CD8-positive, alpha-beta memory T cell (primary cell): ENCODE data around the gene TMEM181. TPM values are rescaled to one million over a fixed set of nuclear protein-coding genes. Genes with fewer than 3 reads are reported as not detected.
"Not testable (repeated sequence)": the region's sequence is repeated elsewhere in the genome, so short reads cannot be mapped to it uniquely, and the experiment has no call there.

Source experiments
- CTCF ChIA-PET: fragments of 350-600 bp; sonication (Branson Sonifier 250); formaldehyde crosslinking; loops from one replicate; lab custom pipeline; 2021; ENCODE audit warnings: antibody characterized with exemption; lab: Charles Lee
- POLR2A ChIA-PET: fragments of 350-600 bp; sonication (Branson Sonifier 250); formaldehyde crosslinking; loops from one replicate; lab custom pipeline; 2021; ENCODE audit warnings: antibody characterized with exemption; lab: Charles Lee
- DNase-seq, 5 donors: peaks; one replicate each; pipeline versions ENCODE4 v3.0.0 to v3.0.0-alpha.2; 2020 to 2022; ENCODE audit warnings: mixed read lengths in 1 of 5
- H3K27ac ChIP-seq: one replicate; pipeline ENCODE4 v1.7.0; 2013; ENCODE audit warnings: low read depth, mild to moderate bottlenecking, low read length, moderate library complexity
- H3K27me3 ChIP-seq: 2 replicates; pipeline ENCODE4 v1.7.0; 2013; ENCODE audit warnings: low read length, mild to moderate bottlenecking; ENCODE audit not compliant: insufficient read depth, poor library complexity, severe bottlenecking
- H3K36me3 ChIP-seq: 2 replicates; pipeline ENCODE4 v1.7.0; 2013; ENCODE audit warnings: mild to moderate bottlenecking, low read length, moderate library complexity; ENCODE audit not compliant: insufficient read depth
- H3K4me1 ChIP-seq: 2 replicates; pipeline ENCODE4 v1.7.0; 2013; ENCODE audit warnings: mild to moderate bottlenecking, low read length, moderate library complexity; ENCODE audit not compliant: insufficient read depth
- H3K4me3 ChIP-seq: 2 replicates; pipeline ENCODE4 v1.7.0; 2013; ENCODE audit warnings: mild to moderate bottlenecking, low read length
- H3K9me3 ChIP-seq: 2 replicates; pipeline ENCODE4 v1.7.0; 2013; ENCODE audit warnings: mild to moderate bottlenecking, low read length
- H3K27ac Mint-ChIP-seq, 8 donors: one replicate each; pipeline ENCODE4 v1.8.0; 2020 to 2021; ENCODE audit warnings: mixed read lengths in 8 of 8, mild to moderate bottlenecking in 6 of 8, inconsistent platforms in 3 of 8, moderate library complexity in 3 of 8
- H3K27me3 Mint-ChIP-seq, 2 donors: one replicate each; pipeline ENCODE4 v1.8.0; 2020 to 2021; ENCODE audit warnings: mixed read lengths in 2 of 2, mild to moderate bottlenecking in 1 of 2, moderate library complexity in 1 of 2
- H3K36me3 Mint-ChIP-seq, 3 donors: one replicate each; pipeline ENCODE4 v1.8.0; 2020 to 2021; ENCODE audit warnings: mixed read lengths in 3 of 3, inconsistent platforms in 1 of 3, mild to moderate bottlenecking in 1 of 3
- H3K4me1 Mint-ChIP-seq, 3 donors: one replicate each; pipeline ENCODE4 v1.8.0; 2020 to 2021; ENCODE audit warnings: mixed read lengths in 3 of 3, inconsistent platforms in 1 of 3, mild to moderate bottlenecking in 1 of 3
- H3K4me3 Mint-ChIP-seq, 7 donors: one replicate each; pipeline ENCODE4 v1.8.0; 2020 to 2021; ENCODE audit warnings: mixed read lengths in 7 of 7, mild to moderate bottlenecking in 6 of 7, moderate library complexity in 4 of 7, inconsistent platforms in 2 of 7
- H3K9me3 Mint-ChIP-seq, 5 donors: one replicate each; pipeline ENCODE4 v1.8.0; 2020 to 2022; ENCODE audit warnings: mixed read lengths in 5 of 5, mild to moderate bottlenecking in 3 of 5, moderate library complexity in 2 of 5, inconsistent platforms in 1 of 5
- polyA plus RNA-seq: library from polyadenylated mRNA; unstranded; fragments of 300-500 nt; fragmentation: Illumina TruSeq; gene quantifications from one replicate; pipeline ENCODE4 v1.2.3, GENCODE V29; 2021
- total RNA-seq, 2 experiments: library from RNA; stranded (reverse); gene quantifications; one replicate each; pipeline ENCODE4 v1.2.3, GENCODE V29; 2021

Gene TMEM181
- total and polyA plus RNA-seq, 3 experiments from 2014 or later, result 11.2 to 16.6 (median 16.0) TPM

GRCh38 chr6:158645064-158646022 is 85.5 kb downstream of the TMEM181 start:
- Histone ChIP-seq H3K4me3 (peak overlapping the region; percentile 82), H3K27me3 (no peaks in the 10 kb centered on the region), H3K9me3 (no peaks in the 10 kb centered on the region), H3K27ac (peak overlapping the region; percentile 93), H3K4me1 (peaks cover 54% of the 10 kb centered on the region), H3K36me3 (no peaks in the 10 kb centered on the region)
- Mint-ChIP-seq H3K4me1 (peaks cover 60 to 82% (median 67%) of the 10 kb centered on the region in 3 donors), H3K9me3 (peaks cover 0 to 2% (median 0%) of the 10 kb centered on the region in 5 donors), H3K27ac (peak overlapping the region; percentile 90 to 98 (median 96)), H3K36me3 (peaks cover 3 to 35% (median 4%) of the 10 kb centered on the region in 3 donors), H3K4me3 (peak overlapping the region; percentile 86 to 95 (median 92)), H3K27me3 (peaks cover 0 to 2% of the 10 kb centered on the region in 2 donors)
- DNase-seq, result peak in 1 of 5 donors; percentile 23
- CTCF ChIA-PET, result interaction anchor here (1.0 to 3.9 kb wide), 6 partner anchors 8 to 424 kb away, joined by 3 to 26 read pairs (median 14); no protein-coding TSS in a partner anchor
- POLR2A ChIA-PET, result interaction anchor here (0.5 to 2.3 kb wide), 5 partner anchors 8 to 458 kb away, joined by 3 to 46 read pairs (median 4); partner anchors contain the start of gene TMEM181

GRCh38 chr6:158646023-158646910 is 86.4 kb downstream of the TMEM181 start:
- Histone ChIP-seq H3K4me1 (peaks cover 53% of the 10 kb centered on the region), H3K27me3 (no peaks in the 10 kb centered on the region), H3K27ac (no peak overlapping the region), H3K4me3 (no peak overlapping the region), H3K36me3 (no peaks in the 10 kb centered on the region), H3K9me3 (no peaks in the 10 kb centered on the region)
- no peak for DNase-seq
- Mint-ChIP-seq H3K4me1 (peaks cover 57 to 80% (median 64%) of the 10 kb centered on the region in 3 donors), H3K4me3 (peak overlapping the region; percentile 86 to 95 (median 92)), H3K36me3 (peaks cover 0 to 30% (median 4%) of the 10 kb centered on the region in 3 donors), H3K27me3 (peaks cover 0 to 2% of the 10 kb centered on the region in 2 donors), H3K9me3 (peaks cover 0 to 2% (median 0%) of the 10 kb centered on the region in 5 donors), H3K27ac (peak overlapping the region; percentile 56 to 98 (median 96))
- ChIA-PET CTCF (interaction anchor here (1.0 to 3.8 kb wide), 7 partner anchors 7 to 425 kb away, joined by 3 to 26 read pairs (median 4); no protein-coding TSS in a partner anchor), POLR2A (no interaction called here)

- Histone ChIP-seq H3K27ac (no peak overlapping the region), H3K36me3 (no peaks in the 10 kb centered on the region), H3K9me3 (no peaks in the 10 kb centered on the region), H3K4me3 (no peak overlapping the region), H3K4me1 (peaks cover 45% of the 10 kb centered on the region), H3K27me3 (no peaks in the 10 kb centered on the region)
- ChIA-PET POLR2A (no interaction called here), CTCF (interaction anchor here (0.7 to 1.4 kb wide), 5 partner anchors 12 to 426 kb away, joined by 3 to 4 read pairs (median 3); no protein-coding TSS in a partner anchor)
- H3K4me3 Mint-ChIP-seq, result peak overlapping the region in 1 of 7 donors; percentile 33
- H3K9me3 Mint-ChIP-seq, result peaks cover 0 to 2% (median 0%) of the 10 kb centered on the region in 5 donors
- H3K27me3 Mint-ChIP-seq, result peaks cover 0 to 2% of the 10 kb centered on the region in 2 donors
- DNase-seq, result no peak
- peak overlapping the region in 5 of 8 donors; percentile 8 to 81 (median 26) for H3K27ac Mint-ChIP-seq
- H3K4me1 Mint-ChIP-seq, result peaks cover 48 to 76% (median 53%) of the 10 kb centered on the region in 3 donors
- peaks cover 0 to 22% (median 4%) of the 10 kb centered on the region in 3 donors for H3K36me3 Mint-ChIP-seq
These were observed 87.6 kb downstream of the TMEM181 start for GRCh38 chr6:158647501-158647900.

- peaks cover 52 to 79% (median 56%) of the 10 kb centered on the region in 3 donors for H3K4me1 Mint-ChIP-seq
- H3K27me3 Mint-ChIP-seq, result peaks cover 0 to 2% of the 10 kb centered on the region in 2 donors
- peaks cover 3 to 21% (median 8%) of the 10 kb centered on the region in 3 donors for H3K36me3 Mint-ChIP-seq
- Histone ChIP-seq H3K4me1 (peaks cover 47% of the 10 kb centered on the region), H3K4me3 (peak overlapping the region; percentile 15), H3K9me3 (no peaks in the 10 kb centered on the region), H3K27me3 (no peaks in the 10 kb centered on the region), H3K36me3 (no peaks in the 10 kb centered on the region), H3K27ac (no peak overlapping the region)
- H3K27ac Mint-ChIP-seq, result peak overlapping the region; percentile 84 to 99 (median 95)
- CTCF ChIA-PET, result interaction anchor here (1.0 to 3.2 kb wide), 4 partner anchors 11 to 456 kb away, joined by 4 to 12 read pairs (median 8); no protein-coding TSS in a partner anchor
- POLR2A ChIA-PET, result interaction anchor here (1.0 kb wide), 1 partner anchor 38 kb away, joined by 3 read pairs; no protein-coding TSS in a partner anchor
- DNase-seq, result no peak
- peak overlapping the region in 5 of 7 donors; percentile 25 to 97 (median 34) for H3K4me3 Mint-ChIP-seq
- H3K9me3 Mint-ChIP-seq, result peaks cover 0 to 2% (median 0%) of the 10 kb centered on the region in 5 donors
These were observed 88.8 kb downstream of the TMEM181 start for GRCh38 chr6:158648682-158649131.

GRCh38 chr6:158649289-158650143 is 89.6 kb downstream of the TMEM181 start, which contains the start of gene SYTL3:
SYTL3 (plus strand) TSS chr6:158650054; CDS start chr6:158663269, 13,215 bp downstream.
- ChIA-PET POLR2A (interaction anchor here (1.1 to 2.1 kb wide), 3 partner anchors 10 to 90 kb away, joined by 3 to 10 read pairs (median 6); no protein-coding TSS in a partner anchor), CTCF (interaction anchor here (0.8 to 3.2 kb wide), 7 partner anchors 10 to 455 kb away, joined by 3 to 12 read pairs (median 4); no protein-coding TSS in a partner anchor)
- Histone ChIP-seq H3K36me3 (no peaks in the 10 kb centered on the region), H3K4me3 (peak within 1 kb of the TSS; percentile 27), H3K4me1 (peaks cover 55% of the 10 kb centered on the region), H3K27me3 (no peaks in the 10 kb centered on the region), H3K27ac (peak within 1 kb of the TSS; percentile 60), H3K9me3 (no peaks in the 10 kb centered on the region)
- Mint-ChIP-seq H3K27me3 (peaks cover 0 to 2% of the 10 kb centered on the region in 2 donors), H3K9me3 (peaks cover 0 to 2% (median 0%) of the 10 kb centered on the region in 5 donors), H3K4me1 (peaks cover 60 to 85% (median 64%) of the 10 kb centered on the region in 3 donors), H3K36me3 (peaks cover 5 to 25% (median 8%) of the 10 kb centered on the region in 3 donors), H3K27ac (peak within 1 kb of the TSS; percentile 84 to 99 (median 95)), H3K4me3 (peak within 1 kb of the TSS; percentile 79 to 97 (median 87))
- peak; percentile 67 to 94 (median 88) for DNase-seq

GRCh38 chr6:158651981-158652737 is 92.3 kb downstream of the TMEM181 start:
- not testable (repeated sequence) for H3K27me3 Mint-ChIP-seq, H3K4me3 ChIP-seq, DNase-seq, H3K9me3 Mint-ChIP-seq, H3K9me3 ChIP-seq, H3K36me3 ChIP-seq, H3K27ac ChIP-seq, H3K27me3 ChIP-seq
- CTCF ChIA-PET, result interaction anchor here (1.8 to 3.8 kb wide), 3 partner anchors 8 to 39 kb away, joined by 6 to 26 read pairs (median 15); partner anchors contain the start of gene DYNLT1
- POLR2A ChIA-PET, result interaction anchor here (1.0 to 2.0 kb wide), 5 partner anchors 8 to 35 kb away, joined by 3 to 46 read pairs (median 4); partner anchors contain the start of gene DYNLT1
- Mint-ChIP-seq H3K27ac (peak overlapping the region; percentile 97 to 100 (median 98)), H3K36me3 (peaks cover 7 to 43% (median 16%) of the 10 kb centered on the region in 3 donors), H3K4me1 (peaks cover 69 to 87% (median 71%) of the 10 kb centered on the region in 3 donors), H3K4me3 (peak overlapping the region in 6 of 7 donors; percentile 80 to 86 (median 83))
- H3K4me1 ChIP-seq, result peaks cover 62% of the 10 kb centered on the region
